Measurements from ENCODE around the gene SLC16A11. TPM values are rescaled to one million over a fixed set of nuclear protein-coding genes. Genes with fewer than 3 reads are reported as not detected.
A peak's percentile ranks its signal among the peaks of the same experiment; 100 is the strongest.
"Not testable (repeated sequence)": the region's sequence is repeated elsewhere in the genome, so short reads cannot be mapped to it uniquely, and the experiment has no call there.

The SLC16A11 gene
- total RNA-seq, 1 experiment from 2014 or later: not detected

DNA sequence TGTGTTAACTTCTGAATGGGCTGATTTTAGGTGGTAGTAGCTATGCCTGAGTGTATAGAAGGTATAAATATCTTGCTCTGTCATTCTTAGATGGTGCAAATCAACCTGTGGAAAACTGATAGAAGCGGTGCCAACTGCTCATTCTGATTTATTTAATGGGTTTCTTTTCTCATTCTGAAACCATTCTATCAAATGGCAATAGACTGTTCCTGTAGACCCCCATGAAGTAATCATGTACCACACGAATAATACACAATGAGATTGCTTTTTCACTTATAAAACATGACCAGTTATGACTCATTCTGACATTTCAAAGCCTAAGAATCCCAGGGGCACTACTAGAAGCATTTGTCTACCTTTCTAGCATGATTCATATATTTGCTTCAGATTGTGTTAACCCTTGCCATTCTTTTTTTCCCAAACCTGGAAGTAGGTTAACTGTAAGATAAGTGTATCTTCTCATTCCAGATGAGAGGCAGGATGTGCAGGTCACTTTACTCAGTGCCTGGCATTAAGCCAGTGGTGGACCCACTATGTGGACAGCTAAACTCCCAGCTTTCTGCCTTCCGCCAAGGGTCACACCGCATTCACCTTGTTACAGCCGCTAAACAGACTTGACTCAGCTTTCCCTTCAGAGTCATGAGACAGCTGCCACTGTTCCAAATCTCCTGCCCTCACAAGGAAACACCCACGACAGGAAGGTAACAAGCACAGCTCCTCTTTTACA lies 16.4 kb upstream of the SLC16A11 start:
- DNase-seq (ENCODE audit: low spot score): peak; percentile 31

DNA sequence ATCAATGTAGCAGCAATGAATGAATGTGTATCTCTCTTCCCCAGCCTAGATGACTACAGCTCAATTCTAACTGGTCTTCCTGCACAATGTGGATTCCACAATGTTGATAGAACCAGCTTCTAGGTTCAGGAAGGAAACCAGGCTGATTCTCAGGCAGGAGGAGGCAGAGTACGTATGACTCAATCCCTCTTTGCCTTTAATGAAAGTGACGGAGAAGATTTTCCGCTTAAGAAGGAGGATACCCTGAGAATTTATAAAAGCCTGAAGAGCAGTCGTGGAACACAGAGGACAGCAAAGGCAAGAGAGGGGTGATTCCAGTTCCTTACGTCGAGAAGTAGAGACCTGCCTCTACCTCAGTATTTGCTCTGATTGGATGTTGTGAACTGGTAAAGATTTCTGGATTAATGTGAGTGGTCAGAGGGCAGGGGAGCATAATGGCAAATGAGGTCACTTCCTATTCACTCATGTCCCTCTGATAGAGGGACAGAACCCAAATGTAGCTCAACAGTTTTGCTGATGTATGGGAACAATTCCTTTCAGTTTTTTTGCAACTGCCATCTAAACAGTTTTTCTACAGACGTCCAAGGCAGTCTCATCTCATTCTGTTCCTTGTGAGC lies 15.0 kb upstream of the SLC16A11 start:
- DNase-seq (ENCODE audit: low spot score): no peak

DNA sequence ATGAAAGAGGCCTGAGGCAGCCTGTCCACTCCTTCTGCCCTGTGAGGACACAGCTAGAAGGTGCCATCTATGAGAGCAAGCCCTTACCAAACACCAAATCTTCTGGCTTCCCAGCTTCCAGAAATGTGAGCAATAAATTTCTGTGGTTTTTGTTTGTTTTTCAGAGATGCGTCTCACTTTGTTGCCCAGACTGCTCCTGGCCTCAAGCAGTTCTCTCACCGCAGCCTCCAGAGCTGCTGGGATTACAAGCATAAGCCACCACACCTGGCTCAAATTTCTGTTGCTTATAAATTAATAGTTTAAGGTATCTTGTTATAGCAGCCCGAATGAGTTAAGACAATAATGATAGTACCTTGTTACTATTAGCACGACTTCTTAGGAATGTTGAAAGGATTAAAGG lies 12.5 kb upstream of the SLC16A11 start:
- DNase-seq (ENCODE audit: low spot score): no peak

DNA sequence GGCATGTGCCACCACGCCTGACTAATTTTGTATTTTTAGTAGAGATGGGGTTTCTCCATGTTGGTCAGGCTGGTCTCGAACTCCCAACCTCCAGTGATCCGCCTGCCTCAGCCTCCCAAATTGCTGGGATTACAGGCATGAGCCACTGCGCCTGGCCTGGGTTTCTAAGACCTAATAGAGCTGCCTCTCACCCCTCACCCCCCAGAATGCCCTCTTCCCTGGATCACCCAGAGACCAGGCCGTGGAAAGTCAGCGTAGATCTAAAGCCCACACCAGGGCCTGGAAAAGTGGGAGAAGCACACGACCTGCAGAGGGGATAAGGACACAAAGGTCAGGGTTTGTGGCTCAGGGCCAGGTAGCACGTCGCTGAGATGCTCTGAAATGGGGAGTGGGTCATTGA lies 6.7 kb upstream of the SLC16A11 start:
- DNase-seq (ENCODE audit: low spot score): not testable (repeated sequence)

DNA sequence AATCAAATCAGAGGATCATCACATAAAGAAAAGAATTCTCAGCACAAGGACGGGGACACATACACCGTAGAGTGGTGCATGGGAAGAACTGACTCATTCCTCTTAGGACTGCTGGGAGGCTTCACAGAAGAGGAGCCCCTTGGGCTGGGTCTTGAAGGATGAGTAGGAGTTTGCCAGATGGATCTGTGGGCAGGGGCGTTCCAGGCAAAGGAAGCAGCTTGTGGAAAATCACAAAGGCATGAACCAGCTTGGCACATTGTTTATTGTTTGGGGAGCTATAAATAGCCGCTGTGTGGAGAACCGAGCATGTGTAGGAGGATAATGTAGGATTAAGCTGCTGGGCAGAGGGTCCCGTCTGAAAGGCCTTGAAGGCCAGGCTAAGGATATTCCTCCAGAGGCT lies 5.1 kb upstream of the SLC16A11 start:
- no peak for DNase-seq (ENCODE audit: low spot score)

DNA sequence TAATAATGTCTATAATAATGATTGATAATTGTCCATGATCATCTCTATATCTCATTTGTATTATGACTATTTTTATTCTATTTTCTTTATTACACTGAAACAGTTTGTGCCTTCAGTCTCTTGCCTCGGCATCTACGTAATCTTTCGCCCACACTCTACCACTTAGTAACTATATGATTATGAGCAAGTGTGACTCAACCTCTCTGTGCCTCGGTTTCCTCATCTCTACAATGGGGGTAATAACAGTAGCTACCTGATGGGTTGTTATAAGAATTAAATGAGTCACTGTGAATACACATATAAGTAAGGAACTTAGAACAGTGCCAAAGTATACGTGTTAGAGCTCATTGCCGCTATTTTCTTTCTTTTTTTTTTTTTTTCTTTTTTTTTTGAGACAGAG lies 3.7 kb upstream of the SLC16A11 start:
- DNase-seq (ENCODE audit: low spot score): no peak

DNA sequence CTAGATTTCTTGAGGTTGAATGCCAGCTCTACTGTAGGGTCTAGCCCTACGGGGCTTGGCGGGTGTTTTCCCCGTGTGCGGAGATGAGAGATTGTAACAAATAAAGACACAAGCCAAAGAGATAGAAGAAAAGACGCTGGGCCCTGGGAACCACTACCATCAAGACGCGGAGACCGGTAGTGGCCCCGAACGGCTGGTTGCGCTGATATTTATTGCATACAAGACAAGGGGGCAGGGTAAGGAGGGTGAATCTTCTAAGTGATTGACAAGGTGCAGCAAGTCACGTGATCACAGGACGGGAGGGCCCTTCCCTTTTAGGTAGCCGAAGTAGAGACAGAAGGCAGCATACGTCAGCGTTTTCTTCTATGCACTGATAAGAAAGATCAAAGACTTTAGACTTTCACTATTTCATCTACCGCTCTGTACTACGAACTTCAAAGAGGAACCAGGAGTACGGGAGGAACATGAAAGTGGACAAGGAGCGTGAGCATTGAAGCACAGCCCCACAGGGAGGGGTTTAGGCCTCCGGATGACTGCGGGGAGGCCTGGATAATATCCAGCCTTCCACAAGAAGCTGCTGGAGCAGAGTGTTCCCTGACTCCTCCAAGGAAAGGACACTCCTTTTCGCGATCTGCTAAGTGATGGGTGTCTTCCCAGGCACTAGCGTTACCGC lies 3.0 kb upstream of the SLC16A11 start:
- DNase-seq (ENCODE audit: low spot score): peak; percentile 3

DNA sequence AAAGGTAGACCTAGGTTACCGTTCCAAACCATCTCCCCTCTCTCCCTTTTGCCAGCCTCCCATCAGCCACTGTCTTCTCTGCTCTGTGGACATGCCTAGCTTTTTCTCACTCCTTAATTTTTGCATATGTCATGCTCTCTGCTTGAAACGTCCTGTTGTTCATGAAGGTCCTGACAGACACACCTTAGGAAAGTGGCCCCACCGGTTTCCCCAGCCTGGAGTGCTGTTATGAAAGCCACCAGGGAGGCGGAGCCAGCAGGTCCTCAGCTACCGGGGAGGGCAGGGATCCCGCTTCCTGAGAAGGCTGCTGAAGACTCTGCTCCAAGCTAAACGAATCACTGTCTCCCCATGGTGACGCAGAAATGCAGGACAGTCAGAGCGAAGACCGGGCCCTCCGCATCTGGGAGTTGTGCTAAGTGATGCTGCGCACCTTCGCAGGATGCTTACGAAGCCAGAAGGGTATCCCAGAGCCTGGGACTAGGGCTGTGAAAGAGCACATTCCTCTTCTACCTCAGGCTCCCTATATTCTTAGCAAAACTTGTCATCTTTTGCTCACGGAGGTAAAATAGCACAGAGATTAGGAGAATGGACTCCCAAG lies 2.3 kb upstream of the SLC16A11 start:
- peak; percentile 89 for DNase-seq (ENCODE audit: low spot score)

DNA sequence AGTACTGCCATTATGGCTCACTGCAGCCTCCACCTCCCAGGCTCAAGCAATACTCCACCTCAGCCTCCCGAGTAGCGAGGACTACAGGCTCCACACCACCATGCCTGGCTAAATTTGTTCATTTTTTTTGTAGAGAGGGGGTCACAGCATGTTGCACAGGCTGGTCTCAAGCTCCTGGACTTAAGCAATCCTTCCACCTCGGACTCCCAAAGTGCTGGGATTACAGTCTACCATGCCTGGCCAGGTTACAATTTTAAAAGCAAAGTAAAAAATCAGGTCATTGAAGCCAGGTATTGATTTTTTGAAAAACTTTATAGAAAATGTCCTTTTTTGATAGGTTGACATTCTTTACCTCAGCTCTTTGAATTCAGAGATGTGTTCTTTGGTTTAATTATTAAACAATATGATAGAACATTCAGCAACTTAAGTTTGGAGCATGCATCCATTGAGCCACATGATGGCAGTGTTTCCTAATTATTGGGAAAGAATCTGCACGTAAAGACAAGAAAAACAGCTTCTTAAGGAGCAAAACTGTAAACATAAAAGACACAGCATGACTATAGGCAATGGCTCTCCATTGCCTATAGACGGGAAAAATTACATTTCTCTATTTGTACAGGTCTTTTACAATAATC lies 1.7 kb upstream of the SLC16A11 start:
- DNase-seq (ENCODE audit: low spot score): peak; percentile 76

DNA sequence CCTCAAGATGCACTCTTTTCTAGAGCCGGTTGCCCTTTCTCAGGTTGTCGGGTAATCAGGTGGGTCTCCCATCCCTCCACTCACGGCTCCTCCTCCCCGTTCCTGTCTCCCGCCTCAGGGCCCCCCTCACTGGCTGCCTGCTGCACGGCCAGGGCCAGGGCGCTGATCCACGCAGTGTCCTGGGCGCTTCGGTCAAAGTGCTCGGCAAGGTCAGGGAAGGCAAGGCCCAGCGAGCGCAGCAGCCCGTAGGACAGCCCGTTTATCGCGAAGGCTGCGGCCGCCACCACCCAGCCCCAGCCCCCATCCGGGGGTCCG lies 753 bp downstream of the SLC16A11 start:
- DNase-seq (ENCODE audit: low spot score): no peak

DNA sequence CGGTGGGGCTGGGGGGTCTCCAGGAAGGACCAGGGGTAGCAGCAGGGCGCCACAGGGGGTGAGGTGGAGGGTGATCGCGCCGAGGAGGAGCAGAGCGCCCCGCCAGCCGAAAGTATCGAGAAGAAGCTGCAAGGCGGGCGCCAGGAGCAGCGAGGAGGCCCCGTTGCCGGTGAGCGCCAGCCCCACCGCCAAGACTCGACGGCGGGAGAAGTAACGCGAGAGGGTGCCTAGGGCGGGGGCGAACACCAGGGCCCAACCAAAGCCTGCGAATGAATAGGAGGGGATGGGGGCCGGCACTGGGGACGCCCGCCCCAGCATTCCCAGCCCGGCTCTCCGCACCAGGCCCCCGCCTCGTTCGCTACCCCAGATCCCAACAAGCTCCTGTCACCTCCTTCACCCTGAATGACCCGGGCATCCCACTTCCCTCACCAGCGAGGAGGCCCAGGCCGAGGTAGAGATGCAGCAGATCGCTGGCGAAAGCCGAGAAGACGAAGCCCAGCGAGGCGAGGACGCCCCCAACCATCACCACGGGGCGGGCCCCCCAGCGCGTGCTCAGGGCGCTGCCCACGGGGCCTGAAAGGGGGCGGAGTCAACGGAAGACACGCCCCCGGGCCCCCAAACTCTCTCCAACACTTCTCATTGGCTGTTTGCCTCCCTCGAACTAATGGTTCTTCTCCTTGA lies 1.3 kb downstream of the SLC16A11 start:
- no peak for DNase-seq (ENCODE audit: low spot score)

DNA sequence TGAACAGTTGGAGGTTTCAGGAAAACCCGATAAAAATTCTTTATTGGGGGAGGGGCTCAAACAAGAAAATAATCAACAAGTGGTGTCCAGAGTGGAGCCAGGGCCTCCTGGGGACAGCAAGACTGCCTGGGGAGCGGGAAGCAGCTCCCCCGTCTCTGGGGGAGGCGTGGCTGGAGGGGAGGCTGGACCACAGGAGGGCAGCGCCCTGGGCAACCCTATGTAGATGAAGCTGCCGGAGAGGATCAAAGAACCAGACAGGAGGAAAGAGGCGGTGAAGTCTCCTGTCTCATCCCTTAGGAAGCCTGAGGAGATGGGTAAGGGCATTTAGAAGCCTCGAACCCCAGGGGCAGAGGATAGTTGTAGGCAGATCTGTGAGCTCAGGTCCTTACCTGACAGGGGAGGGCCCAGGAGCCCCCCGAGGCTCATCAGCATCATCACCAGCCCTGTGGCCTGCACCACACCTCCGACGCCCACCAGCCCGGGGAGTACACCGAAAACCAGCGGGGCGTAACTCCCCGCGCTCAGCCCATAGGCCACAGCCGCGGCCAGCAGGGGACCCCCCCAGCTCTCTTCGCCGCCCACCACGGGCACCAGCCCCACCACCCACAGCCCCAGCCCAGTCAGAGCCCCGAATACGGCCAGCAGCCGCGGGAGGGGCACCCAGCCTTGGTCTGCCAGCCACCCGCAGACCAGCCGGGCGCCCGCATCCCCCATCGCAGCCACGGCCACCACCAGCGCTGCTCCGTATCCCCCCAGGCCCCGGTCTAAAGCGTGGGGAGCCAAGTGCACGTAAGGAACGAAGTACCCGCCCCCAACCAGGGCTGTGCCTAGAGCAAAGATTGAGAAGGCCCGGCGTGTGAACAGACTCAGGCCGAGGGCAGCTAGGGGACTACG lies 2.0 kb downstream of the SLC16A11 start:
- no peak for DNase-seq (ENCODE audit: low spot score)

DNA sequence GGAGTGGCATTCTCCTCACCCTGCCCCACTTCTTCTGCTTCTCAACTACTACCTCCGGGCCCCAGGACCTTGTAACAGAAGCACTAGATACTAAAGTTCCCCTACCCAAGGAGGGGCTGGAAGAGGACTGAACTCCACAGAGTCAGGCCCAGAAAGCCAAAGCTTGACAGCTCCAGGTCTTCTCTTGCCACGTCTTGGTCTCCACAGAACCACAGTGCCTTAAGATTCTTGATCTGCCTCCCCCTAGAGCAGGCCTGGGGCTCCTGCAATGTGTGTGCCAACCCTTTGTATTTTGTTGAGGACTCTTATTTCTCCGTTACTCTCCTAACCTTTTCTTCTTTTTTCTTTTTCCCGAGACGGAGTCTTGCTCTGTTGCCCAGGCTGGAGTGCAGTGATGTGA lies 4.1 kb downstream of the SLC16A11 start:
- DNase-seq (ENCODE audit: low spot score): no peak

DNA sequence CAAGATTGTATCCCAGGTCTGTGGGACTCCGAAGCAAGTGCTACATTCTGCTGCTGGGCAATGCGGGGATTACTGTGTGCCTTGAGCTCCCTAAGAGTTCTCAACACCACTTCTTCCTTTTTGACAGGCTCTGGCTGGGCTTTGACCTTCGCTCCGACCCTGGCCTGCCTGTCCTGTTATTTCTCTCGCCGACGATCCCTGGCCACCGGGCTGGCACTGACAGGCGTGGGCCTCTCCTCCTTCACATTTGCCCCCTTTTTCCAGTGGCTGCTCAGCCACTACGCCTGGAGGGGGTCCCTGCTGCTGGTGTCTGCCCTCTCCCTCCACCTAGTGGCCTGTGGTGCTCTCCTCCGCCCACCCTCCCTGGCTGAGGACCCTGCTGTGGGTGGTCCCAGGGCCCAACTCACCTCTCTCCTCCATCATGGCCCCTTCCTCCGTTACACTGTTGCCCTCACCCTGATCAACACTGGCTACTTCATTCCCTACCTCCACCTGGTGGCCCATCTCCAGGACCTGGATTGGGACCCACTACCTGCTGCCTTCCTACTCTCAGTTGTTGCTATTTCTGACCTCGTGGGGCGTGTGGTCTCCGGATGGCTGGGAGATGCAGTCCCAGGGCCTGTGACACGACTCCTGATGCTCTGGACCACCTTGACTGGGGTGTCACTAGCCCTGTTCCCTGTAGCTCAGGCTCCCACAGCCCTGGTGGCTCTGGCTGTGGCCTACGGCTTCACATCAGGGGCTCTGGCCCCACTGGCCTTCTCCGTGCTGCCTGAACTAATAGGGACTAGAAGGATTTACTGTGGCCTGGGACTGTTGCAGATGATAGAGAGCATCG lies 5.6 kb downstream of the SLC16A11 start:
- no peak for DNase-seq (ENCODE audit: low spot score)

DNA sequence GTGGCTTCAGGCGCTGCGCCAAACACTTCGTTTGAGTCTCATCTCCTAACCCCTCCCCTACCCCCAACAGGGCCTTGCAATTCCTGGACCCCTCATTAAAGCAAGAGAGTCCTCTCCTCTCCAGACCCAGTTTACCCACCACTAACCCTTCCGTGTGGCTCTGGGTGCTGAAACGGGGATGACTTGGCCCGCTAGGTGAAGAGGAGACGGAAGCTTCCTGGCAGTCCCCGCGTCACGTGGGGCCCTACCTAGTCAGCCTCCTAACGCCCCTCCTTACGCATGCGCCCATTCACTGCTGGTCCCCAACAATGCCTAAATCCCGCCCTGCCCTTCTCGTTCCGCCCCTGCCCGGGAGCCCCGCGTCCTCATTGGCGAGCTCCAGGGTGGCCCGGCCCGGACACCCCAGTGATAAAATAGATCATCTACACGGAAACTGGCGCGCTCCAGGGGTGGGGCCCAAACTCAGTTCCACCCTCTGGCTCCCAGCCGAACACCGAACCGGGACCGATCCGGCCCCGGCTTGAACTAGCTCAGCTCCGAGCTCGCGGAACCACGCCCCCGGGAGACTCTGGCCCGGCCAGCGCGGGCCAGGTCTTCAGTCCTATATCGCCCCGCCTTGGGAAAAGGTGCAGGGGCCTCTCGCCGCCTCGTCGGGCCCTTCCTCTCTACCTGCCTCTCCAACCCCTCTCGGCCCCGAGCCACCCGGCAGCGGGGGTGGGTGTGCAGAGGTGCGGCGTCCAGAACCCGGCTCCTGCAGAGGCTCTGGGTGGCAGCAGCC lies 8.1 kb downstream of the SLC16A11 start, which contains the start of gene SLC16A13:
Gene SLC16A13, plus strand, starts transcription at position 425 of the 778 bp plus-strand sequence. CDS start 368 bp downstream, outside the sequence.
- peak; percentile 89 for DNase-seq (ENCODE audit: low spot score)

DNA sequence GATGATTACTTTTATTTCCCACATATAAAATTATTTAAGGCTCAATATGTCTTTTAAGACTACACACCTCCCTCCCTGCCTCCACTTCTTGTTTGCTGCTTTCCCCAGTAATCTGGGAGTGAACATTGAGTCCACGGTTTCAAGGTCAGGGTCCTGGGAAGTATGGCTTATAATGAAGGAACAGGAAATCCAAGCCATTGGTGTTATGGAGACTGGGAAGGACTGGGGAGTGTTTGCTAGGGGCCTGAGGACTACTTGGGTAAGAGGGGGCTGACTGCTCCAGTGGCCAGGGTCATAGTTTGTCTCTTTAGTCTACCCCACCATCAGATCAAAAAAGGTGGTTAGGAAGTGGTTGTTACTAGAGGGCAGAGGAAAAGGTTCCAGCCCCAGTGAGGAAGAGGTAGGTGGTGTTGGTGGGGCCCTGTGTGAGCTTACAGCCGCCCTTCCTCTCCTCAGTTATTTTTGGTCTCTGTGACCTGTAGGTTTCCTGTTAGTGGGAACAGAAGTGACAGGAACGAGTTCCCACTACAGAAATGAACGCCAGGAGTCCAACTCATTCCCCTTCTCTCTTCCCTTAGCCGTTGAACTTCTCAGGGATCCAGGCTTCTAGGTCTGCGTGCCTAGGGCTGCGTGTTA lies 8.8 kb downstream of the SLC16A11 start:
- no peak for DNase-seq (ENCODE audit: low spot score)

DNA sequence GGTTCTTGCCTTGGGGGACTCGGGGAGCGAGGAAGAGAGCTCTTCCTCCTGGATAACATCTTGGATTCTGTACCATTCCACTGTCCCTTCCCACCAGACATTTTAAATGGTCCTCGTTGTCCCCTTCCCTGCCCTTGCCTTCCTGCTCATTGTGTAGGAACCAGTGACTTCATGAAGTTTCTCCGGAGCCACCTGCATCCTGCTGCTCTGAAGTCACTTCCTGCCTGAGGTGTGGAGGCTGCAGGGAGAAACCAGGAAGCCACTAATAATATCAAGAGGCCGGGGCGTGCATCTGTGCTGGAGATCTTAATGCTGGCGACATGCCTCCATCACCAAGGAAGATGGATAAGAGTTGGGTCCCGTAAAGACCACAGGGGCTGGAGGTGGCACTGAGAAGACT lies 14.2 kb downstream of the SLC16A11 start:
- DNase-seq (ENCODE audit: low spot score): no peak

DNA sequence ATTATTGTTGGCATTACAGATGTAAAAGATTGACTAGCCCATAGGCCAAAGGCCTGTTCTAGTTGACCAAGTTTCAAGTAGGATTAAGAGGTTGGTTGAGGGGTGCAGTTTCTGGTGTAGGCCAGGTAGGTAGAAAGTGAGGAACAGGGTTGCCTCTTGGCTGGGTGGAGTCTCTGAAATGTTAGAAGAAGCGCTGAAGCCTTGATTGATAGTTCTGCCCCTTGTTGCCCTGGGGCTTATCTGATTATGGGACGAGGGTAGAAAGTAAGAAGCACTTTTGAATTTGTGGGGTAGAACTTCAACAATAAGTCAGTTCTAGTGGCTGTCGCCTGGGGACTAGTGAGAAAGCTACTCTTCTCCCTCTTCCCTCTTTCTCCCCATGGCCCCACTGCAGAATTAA lies 14.8 kb downstream of the SLC16A11 start:
- no peak for DNase-seq (ENCODE audit: low spot score)
